ENCODE data around the gene WDR48. TPM values are rescaled to one million over a fixed set of nuclear protein-coding genes. Genes with fewer than 3 reads are reported as not detected.

Gene WDR48
- polyA plus RNA-seq, 1 donor (not counting 4 experiments of a cell fraction or from before 2014, with no cell fraction given) = 29.7 TPM

DNA sequence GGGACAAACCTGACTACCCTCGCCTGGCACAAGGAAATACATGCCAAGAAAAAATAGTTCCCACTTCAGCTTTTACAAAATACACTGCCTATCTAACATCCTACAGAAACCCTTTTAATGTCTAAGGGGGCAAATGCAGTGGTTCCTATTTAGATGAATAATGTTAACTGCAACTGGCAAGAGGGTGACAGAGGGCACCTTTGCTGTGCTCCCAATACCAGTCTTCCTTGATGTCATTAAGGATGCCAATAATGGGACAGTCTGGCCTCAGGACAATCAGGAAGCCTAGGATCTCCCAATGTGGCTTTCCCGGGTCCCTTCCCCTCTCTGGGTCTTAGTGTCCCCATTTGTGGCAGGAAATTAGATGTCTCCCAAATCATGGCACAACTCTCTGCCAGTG, 87.6 kb downstream of the WDR48 start:
- TF ChIP-seq, protein P1, sequence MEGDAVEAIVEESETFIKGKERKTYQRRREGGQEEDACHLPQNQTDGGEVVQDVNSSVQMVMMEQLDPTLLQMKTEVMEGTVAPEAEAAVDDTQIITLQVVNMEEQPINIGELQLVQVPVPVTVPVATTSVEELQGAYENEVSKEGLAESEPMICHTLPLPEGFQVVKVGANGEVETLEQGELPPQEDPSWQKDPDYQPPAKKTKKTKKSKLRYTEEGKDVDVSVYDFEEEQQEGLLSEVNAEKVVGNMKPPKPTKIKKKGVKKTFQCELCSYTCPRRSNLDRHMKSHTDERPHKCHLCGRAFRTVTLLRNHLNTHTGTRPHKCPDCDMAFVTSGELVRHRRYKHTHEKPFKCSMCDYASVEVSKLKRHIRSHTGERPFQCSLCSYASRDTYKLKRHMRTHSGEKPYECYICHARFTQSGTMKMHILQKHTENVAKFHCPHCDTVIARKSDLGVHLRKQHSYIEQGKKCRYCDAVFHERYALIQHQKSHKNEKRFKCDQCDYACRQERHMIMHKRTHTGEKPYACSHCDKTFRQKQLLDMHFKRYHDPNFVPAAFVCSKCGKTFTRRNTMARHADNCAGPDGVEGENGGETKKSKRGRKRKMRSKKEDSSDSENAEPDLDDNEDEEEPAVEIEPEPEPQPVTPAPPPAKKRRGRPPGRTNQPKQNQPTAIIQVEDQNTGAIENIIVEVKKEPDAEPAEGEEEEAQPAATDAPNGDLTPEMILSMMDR (optimal IDR thresholded peaks at IDR 0.05 in 1 of 3, IDR thresholded peaks at IDR 0.05 in 1 of 3, conservative IDR thresholded peaks at IDR 0.05 in 1 of 3; ENCODE audit: extremely low read depth in 1 of 3, insufficient read depth in 2 of 3, low read length in 3 of 3) = no peak
- no peak for TF ChIP-seq EZH2 (IDR thresholded peaks at IDR 0.05; ENCODE audit: low read length)
- no peak overlapping the region for H3K4me3 ChIP-seq (ENCODE audit: control insufficient read depth in 2 of 3, extremely low read depth in 1 of 3, insufficient read depth in 2 of 3, low read depth in 1 of 3, low read length in 3 of 3)
- no peaks in the 10 kb centered on the region for H3K27me3 ChIP-seq (ENCODE audit: control insufficient read depth, extremely low read depth, insufficient read depth, low read length)
- H3K36me3 ChIP-seq (ENCODE audit: control insufficient read depth in 2 of 2, extremely low read depth in 1 of 2, insufficient read depth in 2 of 2, low read length in 2 of 2) = peaks cover 12 to 16% of the 10 kb centered on the region in 2 experiments
- H3K4me1 ChIP-seq (ENCODE audit: control insufficient read depth, extremely low read depth, insufficient read depth, low read length) = peaks cover 30% of the 10 kb centered on the region
- no peaks in the 10 kb centered on the region for H3K9me3 ChIP-seq (ENCODE audit: control insufficient read depth, low read depth, low read length)
- H3K27ac ChIP-seq (ENCODE audit: control insufficient read depth, insufficient read depth, low read length) = no peak overlapping the region
- H3K9ac ChIP-seq (ENCODE audit: control insufficient read depth, extremely low read depth, insufficient read depth, low read length) = no peak overlapping the region
- dilution Hi-C loops (cut with MboI; ENCODE audit: extremely low pct_ligation_motif_present, low sequenced_read_pairs) = no loop called here
- no peaks in the 10 kb centered on the region for H3K9me1 ChIP-seq (ENCODE audit: control insufficient read depth, extremely low read depth, insufficient read depth, low read length)
- no peak for FAIRE-seq
- H3K4me2 ChIP-seq (ENCODE audit: control insufficient read depth, extremely low read depth, insufficient read depth, low read depth, low read length) = no peak overlapping the region
- H3K79me2 ChIP-seq (ENCODE audit: control insufficient read depth, insufficient read depth, low read length) = peaks cover 2% of the 10 kb centered on the region
- DNase-seq (ENCODE audit: low read depth, low spot score) = no peak
- H2AFZ ChIP-seq (ENCODE audit: control insufficient read depth, low read length) = no peak overlapping the region
- H4K20me1 ChIP-seq (ENCODE audit: control insufficient read depth, extremely low read depth, insufficient read depth, low read length) = no peaks in the 10 kb centered on the region

DNA sequence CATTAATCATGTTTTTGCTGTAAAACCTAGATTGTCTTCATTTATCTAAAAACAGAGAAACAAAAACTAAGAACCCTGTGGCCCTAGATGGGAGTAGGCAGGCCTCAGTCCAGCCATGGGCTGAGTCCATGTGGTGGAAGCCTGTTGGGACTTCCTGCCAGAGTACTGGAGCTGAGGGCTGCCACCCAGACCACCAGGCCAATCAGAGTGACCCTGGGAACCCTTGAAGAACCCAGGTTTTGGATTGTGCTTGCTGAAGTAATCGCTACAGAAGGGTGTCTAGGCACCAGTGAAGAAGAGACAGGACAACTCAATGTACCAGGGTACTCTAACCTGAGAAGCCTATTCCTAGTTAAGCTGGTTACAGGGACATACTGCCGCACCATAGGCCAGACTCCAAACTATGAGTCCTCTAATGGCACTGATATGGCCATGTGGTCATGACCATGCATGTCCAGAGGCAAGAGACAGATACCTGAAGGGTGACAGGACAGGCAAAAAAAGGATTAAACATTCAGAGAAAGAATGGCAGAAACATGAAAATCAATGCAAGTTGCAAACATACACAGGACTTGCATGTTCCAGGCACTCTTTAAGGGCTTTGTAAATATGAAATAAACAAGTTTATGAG, 88.6 kb downstream of the WDR48 start:
- FAIRE-seq (no peak), DNase-seq (ENCODE audit: low read depth, low spot score) (no peak)
- peaks cover 2% of the 10 kb centered on the region for H3K79me2 ChIP-seq (ENCODE audit: control insufficient read depth, insufficient read depth, low read length)

More for the DNA sequence above, 88.6 kb downstream of the WDR48 start:
- TF ChIP-seq EZH2 (IDR thresholded peaks at IDR 0.05; ENCODE audit: low read length) = no peak
- TF ChIP-seq, protein P1 (optimal IDR thresholded peaks at IDR 0.05 in 1 of 3, IDR thresholded peaks at IDR 0.05 in 1 of 3, conservative IDR thresholded peaks at IDR 0.05 in 1 of 3; ENCODE audit: extremely low read depth in 1 of 3, insufficient read depth in 2 of 3, low read length in 3 of 3) = no peak
- Histone ChIP-seq H3K27me3 (ENCODE audit: control insufficient read depth, extremely low read depth, insufficient read depth, low read length) (no peaks in the 10 kb centered on the region), H4K20me1 (ENCODE audit: control insufficient read depth, extremely low read depth, insufficient read depth, low read length) (no peaks in the 10 kb centered on the region), H3K4me3 (ENCODE audit: control insufficient read depth in 2 of 3, extremely low read depth in 1 of 3, insufficient read depth in 2 of 3, low read depth in 1 of 3, low read length in 3 of 3) (peak overlapping the region in 1 of 3 experiments; percentile 9), H3K9me1 (ENCODE audit: control insufficient read depth, extremely low read depth, insufficient read depth, low read length) (no peaks in the 10 kb centered on the region), H3K27ac (ENCODE audit: control insufficient read depth, insufficient read depth, low read length) (peak overlapping the region; percentile 40), H3K9me3 (ENCODE audit: control insufficient read depth, low read depth, low read length) (no peaks in the 10 kb centered on the region), H3K4me2 (ENCODE audit: control insufficient read depth, extremely low read depth, insufficient read depth, low read depth, low read length) (peak overlapping the region; percentile 67), H3K4me1 (ENCODE audit: control insufficient read depth, extremely low read depth, insufficient read depth, low read length) (peaks cover 34% of the 10 kb centered on the region), H3K36me3 (ENCODE audit: control insufficient read depth in 2 of 2, extremely low read depth in 1 of 2, insufficient read depth in 2 of 2, low read length in 2 of 2) (peaks cover 17 to 19% of the 10 kb centered on the region in 2 experiments), H3K9ac (ENCODE audit: control insufficient read depth, extremely low read depth, insufficient read depth, low read length) (no peak overlapping the region), H2AFZ (ENCODE audit: control insufficient read depth, low read length) (no peak overlapping the region)
- dilution Hi-C loops (cut with MboI; ENCODE audit: extremely low pct_ligation_motif_present, low sequenced_read_pairs) = no loop called here
